ENCODE measurements around the gene MMAA.

DNA sequence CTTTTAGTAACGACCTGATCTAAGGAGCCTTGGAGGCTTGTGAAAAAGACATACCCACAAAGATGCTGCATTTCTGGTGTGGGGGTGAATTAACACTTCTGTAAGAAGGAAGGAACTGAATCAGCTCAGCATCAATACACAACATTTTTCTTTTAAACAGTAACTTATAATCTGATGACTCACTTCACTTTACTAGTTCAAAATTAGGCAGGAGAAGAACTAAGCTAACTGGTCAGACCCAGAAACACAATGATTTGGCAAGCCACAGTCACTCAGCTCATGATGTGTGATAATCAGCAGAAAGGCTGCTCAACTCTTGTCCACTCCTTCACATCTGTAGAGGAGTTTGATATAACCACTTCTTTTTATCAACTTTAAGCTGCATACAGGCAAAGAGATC is 4.6 kb downstream of the MMAA start:
- TF ChIP-seq, protein P1, sequence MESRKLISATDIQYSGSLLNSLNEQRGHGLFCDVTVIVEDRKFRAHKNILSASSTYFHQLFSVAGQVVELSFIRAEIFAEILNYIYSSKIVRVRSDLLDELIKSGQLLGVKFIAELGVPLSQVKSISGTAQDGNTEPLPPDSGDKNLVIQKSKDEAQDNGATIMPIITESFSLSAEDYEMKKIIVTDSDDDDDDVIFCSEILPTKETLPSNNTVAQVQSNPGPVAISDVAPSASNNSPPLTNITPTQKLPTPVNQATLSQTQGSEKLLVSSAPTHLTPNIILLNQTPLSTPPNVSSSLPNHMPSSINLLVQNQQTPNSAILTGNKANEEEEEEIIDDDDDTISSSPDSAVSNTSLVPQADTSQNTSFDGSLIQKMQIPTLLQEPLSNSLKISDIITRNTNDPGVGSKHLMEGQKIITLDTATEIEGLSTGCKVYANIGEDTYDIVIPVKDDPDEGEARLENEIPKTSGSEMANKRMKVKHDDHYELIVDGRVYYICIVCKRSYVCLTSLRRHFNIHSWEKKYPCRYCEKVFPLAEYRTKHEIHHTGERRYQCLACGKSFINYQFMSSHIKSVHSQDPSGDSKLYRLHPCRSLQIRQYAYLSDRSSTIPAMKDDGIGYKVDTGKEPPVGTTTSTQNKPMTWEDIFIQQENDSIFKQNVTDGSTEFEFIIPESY (IDR thresholded peaks at IDR 0.05), result no peak
- TF ChIP-seq SP1 (IDR thresholded peaks at IDR 0.05), result no peak
- TF ChIP-seq, protein P2, sequence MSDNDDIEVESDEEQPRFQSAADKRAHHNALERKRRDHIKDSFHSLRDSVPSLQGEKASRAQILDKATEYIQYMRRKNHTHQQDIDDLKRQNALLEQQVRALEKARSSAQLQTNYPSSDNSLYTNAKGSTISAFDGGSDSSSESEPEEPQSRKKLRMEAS (IDR thresholded peaks at IDR 0.05), result no peak
- TF ChIP-seq RXRA (IDR thresholded peaks at IDR 0.05), result no peak
- TF ChIP-seq, protein P3, sequence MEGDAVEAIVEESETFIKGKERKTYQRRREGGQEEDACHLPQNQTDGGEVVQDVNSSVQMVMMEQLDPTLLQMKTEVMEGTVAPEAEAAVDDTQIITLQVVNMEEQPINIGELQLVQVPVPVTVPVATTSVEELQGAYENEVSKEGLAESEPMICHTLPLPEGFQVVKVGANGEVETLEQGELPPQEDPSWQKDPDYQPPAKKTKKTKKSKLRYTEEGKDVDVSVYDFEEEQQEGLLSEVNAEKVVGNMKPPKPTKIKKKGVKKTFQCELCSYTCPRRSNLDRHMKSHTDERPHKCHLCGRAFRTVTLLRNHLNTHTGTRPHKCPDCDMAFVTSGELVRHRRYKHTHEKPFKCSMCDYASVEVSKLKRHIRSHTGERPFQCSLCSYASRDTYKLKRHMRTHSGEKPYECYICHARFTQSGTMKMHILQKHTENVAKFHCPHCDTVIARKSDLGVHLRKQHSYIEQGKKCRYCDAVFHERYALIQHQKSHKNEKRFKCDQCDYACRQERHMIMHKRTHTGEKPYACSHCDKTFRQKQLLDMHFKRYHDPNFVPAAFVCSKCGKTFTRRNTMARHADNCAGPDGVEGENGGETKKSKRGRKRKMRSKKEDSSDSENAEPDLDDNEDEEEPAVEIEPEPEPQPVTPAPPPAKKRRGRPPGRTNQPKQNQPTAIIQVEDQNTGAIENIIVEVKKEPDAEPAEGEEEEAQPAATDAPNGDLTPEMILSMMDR (IDR thresholded peaks at IDR 0.05; ENCODE audit: low read depth, low read length, missing input control), result no peak
- TF ChIP-seq, protein P4, sequence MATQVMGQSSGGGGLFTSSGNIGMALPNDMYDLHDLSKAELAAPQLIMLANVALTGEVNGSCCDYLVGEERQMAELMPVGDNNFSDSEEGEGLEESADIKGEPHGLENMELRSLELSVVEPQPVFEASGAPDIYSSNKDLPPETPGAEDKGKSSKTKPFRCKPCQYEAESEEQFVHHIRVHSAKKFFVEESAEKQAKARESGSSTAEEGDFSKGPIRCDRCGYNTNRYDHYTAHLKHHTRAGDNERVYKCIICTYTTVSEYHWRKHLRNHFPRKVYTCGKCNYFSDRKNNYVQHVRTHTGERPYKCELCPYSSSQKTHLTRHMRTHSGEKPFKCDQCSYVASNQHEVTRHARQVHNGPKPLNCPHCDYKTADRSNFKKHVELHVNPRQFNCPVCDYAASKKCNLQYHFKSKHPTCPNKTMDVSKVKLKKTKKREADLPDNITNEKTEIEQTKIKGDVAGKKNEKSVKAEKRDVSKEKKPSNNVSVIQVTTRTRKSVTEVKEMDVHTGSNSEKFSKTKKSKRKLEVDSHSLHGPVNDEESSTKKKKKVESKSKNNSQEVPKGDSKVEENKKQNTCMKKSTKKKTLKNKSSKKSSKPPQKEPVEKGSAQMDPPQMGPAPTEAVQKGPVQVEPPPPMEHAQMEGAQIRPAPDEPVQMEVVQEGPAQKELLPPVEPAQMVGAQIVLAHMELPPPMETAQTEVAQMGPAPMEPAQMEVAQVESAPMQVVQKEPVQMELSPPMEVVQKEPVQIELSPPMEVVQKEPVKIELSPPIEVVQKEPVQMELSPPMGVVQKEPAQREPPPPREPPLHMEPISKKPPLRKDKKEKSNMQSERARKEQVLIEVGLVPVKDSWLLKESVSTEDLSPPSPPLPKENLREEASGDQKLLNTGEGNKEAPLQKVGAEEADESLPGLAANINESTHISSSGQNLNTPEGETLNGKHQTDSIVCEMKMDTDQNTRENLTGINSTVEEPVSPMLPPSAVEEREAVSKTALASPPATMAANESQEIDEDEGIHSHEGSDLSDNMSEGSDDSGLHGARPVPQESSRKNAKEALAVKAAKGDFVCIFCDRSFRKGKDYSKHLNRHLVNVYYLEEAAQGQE (IDR thresholded peaks at IDR 0.05), result no peak
- TF ChIP-seq, protein P5, sequence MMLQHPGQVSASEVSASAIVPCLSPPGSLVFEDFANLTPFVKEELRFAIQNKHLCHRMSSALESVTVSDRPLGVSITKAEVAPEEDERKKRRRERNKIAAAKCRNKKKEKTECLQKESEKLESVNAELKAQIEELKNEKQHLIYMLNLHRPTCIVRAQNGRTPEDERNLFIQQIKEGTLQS (IDR thresholded peaks at IDR 0.05), result no peak

Data from liver (tissue), 3 donors.